Heart left ventricle (tissue), 13 donors: ENCODE results near the gene MAZ.

Experiments used
- POLR2A ChIP-seq, 2 donors: fragments of 450-650 bp; IDR thresholded peaks; one replicate each; pipeline ENCODE4 v1.6.1; 2017; ENCODE audit warnings: antibody characterized with exemption in 2 of 2, mild to moderate bottlenecking in 2 of 2, moderate library complexity in 2 of 2
- TF ChIP-seq, protein P1 (sequence below), 12 donors: fragments of 200-600 bp; sonication (generic) in 4 of 12; IDR thresholded peaks; one replicate each; pipeline versions ENCODE4 v1.5.0 to v1.8.0; 2018 to 2022; ENCODE audit warnings: antibody characterized with exemption in 12 of 12, mild to moderate bottlenecking in 5 of 12
- donor health status: ischemic (EF 13 %, LVEDD 7.1; RV severe dilation, severe dysfunction).
- donor health status: DM: no; HTN: yes; CAD: no.
- donor health status: DM: no; HTN: no; CAD: no.
- donor health status: ischemic (EF 25% LVEDD 6.9; RV normal size, moderate dysfunction).
- donor health status: ischemic (EF 25% LVEDD 5.7; RV mildly dilated, moderate dysfunction).
- donor health status: ischemic (EF 35%, LVEDD 5.7; RV mildly dilated, moderate dysfunction).
- donor health status: nonischemic (EF 11% LVEDD 7.7; RV severe dilation, severe dysfunction).
- donor health status: DM: yes; HTN: yes; CAD: no.
- donor health status: PGD.
- donor health status: ischemic (EF 29% LVEDD 5.4; RV normal size, mild dysfunction).
- donor health status: nonischemic (EF 23%, LVEDD 6.1; RV moderate dilation, normal function).

DNA sequence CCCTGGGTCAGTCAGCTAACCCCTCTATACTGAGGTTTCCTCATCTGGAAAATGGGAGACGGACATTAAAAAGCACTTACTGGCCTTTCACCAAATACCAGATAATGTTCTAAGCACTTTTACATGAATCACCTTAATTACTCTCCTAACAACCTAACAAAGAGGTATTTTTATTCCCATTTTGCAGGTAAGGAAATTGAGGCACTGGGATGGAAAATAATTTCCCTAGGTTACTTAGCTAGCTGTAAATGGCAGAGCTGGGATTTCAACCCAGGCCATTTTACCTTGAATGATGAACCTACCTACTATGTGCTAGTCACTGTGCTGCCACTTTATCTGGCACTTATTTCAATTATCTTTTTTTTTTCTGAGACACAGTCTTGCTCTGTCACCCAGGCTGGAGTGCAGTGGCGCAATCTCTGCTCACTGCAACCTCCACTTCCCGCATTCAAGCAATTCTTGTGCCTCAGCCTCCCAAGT is 12.1 kb upstream of the MAZ start:
- TF ChIP-seq, protein P1, sequence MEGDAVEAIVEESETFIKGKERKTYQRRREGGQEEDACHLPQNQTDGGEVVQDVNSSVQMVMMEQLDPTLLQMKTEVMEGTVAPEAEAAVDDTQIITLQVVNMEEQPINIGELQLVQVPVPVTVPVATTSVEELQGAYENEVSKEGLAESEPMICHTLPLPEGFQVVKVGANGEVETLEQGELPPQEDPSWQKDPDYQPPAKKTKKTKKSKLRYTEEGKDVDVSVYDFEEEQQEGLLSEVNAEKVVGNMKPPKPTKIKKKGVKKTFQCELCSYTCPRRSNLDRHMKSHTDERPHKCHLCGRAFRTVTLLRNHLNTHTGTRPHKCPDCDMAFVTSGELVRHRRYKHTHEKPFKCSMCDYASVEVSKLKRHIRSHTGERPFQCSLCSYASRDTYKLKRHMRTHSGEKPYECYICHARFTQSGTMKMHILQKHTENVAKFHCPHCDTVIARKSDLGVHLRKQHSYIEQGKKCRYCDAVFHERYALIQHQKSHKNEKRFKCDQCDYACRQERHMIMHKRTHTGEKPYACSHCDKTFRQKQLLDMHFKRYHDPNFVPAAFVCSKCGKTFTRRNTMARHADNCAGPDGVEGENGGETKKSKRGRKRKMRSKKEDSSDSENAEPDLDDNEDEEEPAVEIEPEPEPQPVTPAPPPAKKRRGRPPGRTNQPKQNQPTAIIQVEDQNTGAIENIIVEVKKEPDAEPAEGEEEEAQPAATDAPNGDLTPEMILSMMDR (IDR thresholded peaks at IDR 0.05) = no peak
- TF ChIP-seq POLR2A (IDR thresholded peaks at IDR 0.05) = no peak
